Neural progenitor cell (in vitro differentiated cells): ENCODE results near the gene ZFHX3.

Source experiments
- CTCF ChIP-seq: fragments of 200-600 bp; sonication (generic); IDR thresholded peaks from 2 replicates; pipeline ENCODE4 v1.5.1; 2017; ENCODE audit warnings: antibody characterized with exemption, mild to moderate bottlenecking
- EZH2phosphoT487 ChIP-seq: fragments of 200-600 bp; sonication (generic); IDR thresholded peaks from 2 replicates; pipeline ENCODE4 v1.6.1; 2017; ENCODE audit warnings: antibody characterized with exemption

- TF ChIP-seq CTCF (no peak), EZH2phosphoT487 (no peak)
These were observed 146.8 kb downstream of the ZFHX3 start for GRCh38 chr16:72901000-72901627.
